T-cell (primary cell): Measurements from ENCODE around the gene RASA4B. TPM values are rescaled to one million over a fixed set of nuclear protein-coding genes. Genes with fewer than 3 reads are reported as not detected.

Source experiments
- ATAC-seq, 4 experiments: fragments of 200-7000 bp in 3 of 4; fragments of 150-1000 bp in 1 of 4; cut with Tn5 transposase; replicated peaks in 1 of 4; 1 replicate in 3 of 4; 2 replicates in 1 of 4; pipeline ENCODE4 v1.10.0; 2021; ENCODE audit warnings: moderate library complexity in 3 of 4, mild to moderate bottlenecking in 2 of 4, moderate number of reproducible peaks in 1 of 4
- CTCF ChIA-PET, 2 donors: fragments of 300-600 bp; sonication (Branson Sonifier 250); formaldehyde crosslinking; loops; one replicate each; lab custom pipeline; 2022; ENCODE audit warnings: antibody characterized with exemption in 2 of 2; lab: Charles Lee
- POLR2A ChIA-PET, 2 donors: fragments of 300-600 bp; sonication (Branson Sonifier 250); formaldehyde crosslinking; loops; one replicate each; lab custom pipeline; 2022; ENCODE audit warnings: antibody characterized with exemption in 2 of 2; lab: Charles Lee
- DNase-seq, 35 experiments: peaks; one replicate each; pipeline versions ENCODE4 v3.0.0 to v3.0.0-alpha.2; 2013 to 2023
- H3K27ac ChIP-seq: one replicate; pipeline ENCODE4 v1.5.1; 2013; ENCODE audit warnings: low read length
- H3K27me3 ChIP-seq, 2 experiments: replicated peaks in 1 of 2; 1 replicate in 1 of 2; 2 replicates in 1 of 2; pipeline versions ENCODE4 v1.6.1 to v1.7.0; 2013; ENCODE audit warnings: low read length in 1 of 2, mixed read lengths in 1 of 2; ENCODE audit not compliant: control insufficient read depth in 2 of 2, insufficient read depth in 2 of 2; ENCODE audit errors: extremely low read depth in 1 of 2
- H3K36me3 ChIP-seq, 2 donors: 1 replicate in 1 of 2; 2 replicates in 1 of 2; pipeline versions ENCODE4 v1.6.1 to v1.7.0; 2013; ENCODE audit warnings: low read length in 1 of 2; ENCODE audit not compliant: control insufficient read depth in 2 of 2, insufficient read depth in 1 of 2; ENCODE audit errors: extremely low read depth in 1 of 2
- H3K4me1 ChIP-seq, 2 experiments: 1 replicate in 1 of 2; 2 replicates in 1 of 2; pipeline versions ENCODE4 v1.6.1 to v1.7.0; 2013; ENCODE audit warnings: low read length in 2 of 2, mixed read lengths in 1 of 2; ENCODE audit not compliant: insufficient read depth in 2 of 2, control insufficient read depth in 1 of 2; ENCODE audit errors: extremely low read depth in 1 of 2
- H3K4me3 ChIP-seq, 2 donors: 1 replicate in 1 of 2; 2 replicates in 1 of 2; pipeline versions ENCODE4 v1.5.1 to v1.7.0; 2013; ENCODE audit warnings: mild to moderate bottlenecking in 2 of 2, low read length in 1 of 2, moderate library complexity in 1 of 2; ENCODE audit not compliant: control insufficient read depth in 1 of 2; ENCODE audit errors: extremely low read depth in 1 of 2
- H3K9me3 ChIP-seq: 2 replicates; pipeline ENCODE4 v1.7.0; 2013
- H3K27ac Mint-ChIP-seq, 2 donors: one replicate each; pipeline ENCODE4 v1.8.0; 2020 to 2021; ENCODE audit warnings: mild to moderate bottlenecking in 2 of 2, mixed read lengths in 2 of 2
- H3K27me3 Mint-ChIP-seq, 2 donors: one replicate each; pipeline ENCODE4 v1.8.0; 2021 to 2022; ENCODE audit warnings: mixed read lengths in 2 of 2
- H3K36me3 Mint-ChIP-seq: one replicate; pipeline ENCODE4 v1.8.0; 2021; ENCODE audit warnings: mixed read lengths
- H3K4me1 Mint-ChIP-seq, 3 donors: one replicate each; pipeline ENCODE4 v1.8.0; 2020 to 2022; ENCODE audit warnings: mixed read lengths in 3 of 3, mild to moderate bottlenecking in 1 of 3
- H3K4me3 Mint-ChIP-seq, 3 donors: one replicate each; pipeline ENCODE4 v1.8.0; 2020 to 2022; ENCODE audit warnings: mild to moderate bottlenecking in 3 of 3, mixed read lengths in 3 of 3, moderate library complexity in 3 of 3
- H3K9me3 Mint-ChIP-seq, 3 donors: one replicate each; pipeline ENCODE4 v1.8.0; 2020 to 2022; ENCODE audit warnings: mixed read lengths in 3 of 3
- WGBS: methylation state at CpG from one replicate; pipeline ENCODE4 v1.1.5; 2013; ENCODE audit warnings: missing lambda C conversion rate; ENCODE audit not compliant: insufficient coverage; 5-methylcytosine and 5-hydroxymethylcytosine counted together
- total RNA-seq, 35 experiments: library from RNA in 6 of 35; stranded (reverse) in 6 of 35; fragments of 120-200 nt in 1 of 35; gene quantifications; one replicate each; pipeline versions ENCODE4 v1.2.1 to v1.2.4 and lab custom pipeline; 2013 to 2026

The RASA4B gene
- total RNA-seq, 5 donors from 2014 or later (not counting 1 experiment from before 2014, with no cell fraction given), result 18.3 to 57.0 (median 43.0) TPM

- H3K27me3 Mint-ChIP-seq, result no peaks in the 10 kb centered on the region
- no peaks in the 10 kb centered on the region for H3K36me3 Mint-ChIP-seq
- H3K27ac ChIP-seq, result no peak overlapping the region
- H3K9me3 ChIP-seq, result no peaks in the 10 kb centered on the region
- ATAC-seq (no peak), DNase-seq (no peak)
- H3K27me3 ChIP-seq, result no peaks in the 10 kb centered on the region
- POLR2A ChIA-PET, result interaction anchor here in 1 of 2 donors (1.2 kb wide), 1 partner anchor 46 kb away, joined by 3 read pairs; no protein-coding TSS in a partner anchor
- H3K4me1 ChIP-seq, result peaks cover 0 to 2% of the 10 kb centered on the region in 2 experiments
- CTCF ChIA-PET, result interaction anchor here in 1 of 2 donors (0.8 kb wide), 1 partner anchor 60 kb away, joined by 4 read pairs; no protein-coding TSS in a partner anchor
- H3K36me3 ChIP-seq, result peaks cover 29 to 46% of the 10 kb centered on the region in 2 donors
- H3K4me1 Mint-ChIP-seq, result peaks cover 0 to 1% (median 0%) of the 10 kb centered on the region in 3 donors
- no peak overlapping the region for H3K4me3 ChIP-seq
- WGBS, result 89% methylated on average over 19 of the region's 31 CpGs
- H3K4me3 Mint-ChIP-seq, result no peak overlapping the region
- H3K9me3 Mint-ChIP-seq, result no peaks in the 10 kb centered on the region
- H3K27ac Mint-ChIP-seq, result no peak overlapping the region
Observed at GRCh38 chr7:102472126-102473041, 45.2 kb downstream of the RASA4B start.

GRCh38 chr7:102471791-102472125 lies 45.8 kb downstream of the RASA4B start:
- Mint-ChIP-seq H3K36me3 (no peaks in the 10 kb centered on the region), H3K4me1 (peaks cover 2 to 5% (median 3%) of the 10 kb centered on the region in 3 donors), H3K27me3 (no peaks in the 10 kb centered on the region), H3K27ac (no peak overlapping the region), H3K4me3 (no peak overlapping the region), H3K9me3 (no peaks in the 10 kb centered on the region)
- CTCF ChIA-PET, result interaction anchor here in 1 of 2 donors (0.8 kb wide), 1 partner anchor 59 kb away, joined by 4 read pairs; no protein-coding TSS in a partner anchor
- Histone ChIP-seq H3K4me1 (peaks cover 0 to 8% of the 10 kb centered on the region in 2 experiments), H3K9me3 (no peaks in the 10 kb centered on the region), H3K27me3 (no peaks in the 10 kb centered on the region), H3K4me3 (no peak overlapping the region), H3K27ac (no peak overlapping the region), H3K36me3 (peaks cover 29 to 49% of the 10 kb centered on the region in 2 donors)
- 90% methylated on average over 5 of the region's 6 CpGs for WGBS
- DNase-seq (no peak), ATAC-seq (no peak)
- POLR2A ChIA-PET, result interaction anchor here in 1 of 2 donors (1.2 kb wide), 1 partner anchor 46 kb away, joined by 3 read pairs; no protein-coding TSS in a partner anchor

- Histone ChIP-seq H3K4me1 (peaks cover 4 to 22% of the 10 kb centered on the region in 2 experiments), H3K27ac (no peak overlapping the region), H3K36me3 (peaks cover 29 to 49% of the 10 kb centered on the region in 2 donors), H3K4me3 (no peak overlapping the region), H3K9me3 (no peaks in the 10 kb centered on the region), H3K27me3 (no peaks in the 10 kb centered on the region)
- CTCF ChIA-PET, result no interaction called here
- Mint-ChIP-seq H3K27ac (no peak overlapping the region), H3K27me3 (no peaks in the 10 kb centered on the region), H3K36me3 (no peaks in the 10 kb centered on the region), H3K4me1 (peaks cover 13 to 17% (median 16%) of the 10 kb centered on the region in 3 donors), H3K4me3 (no peak overlapping the region), H3K9me3 (no peaks in the 10 kb centered on the region)
- no peak for ATAC-seq
- 89% methylated on average over 10 of the region's 20 CpGs for WGBS
- no peak for DNase-seq
- POLR2A ChIA-PET, result no interaction called here
Observed at GRCh38 chr7:102469972-102470825, 47.4 kb downstream of the RASA4B start.

- Histone ChIP-seq H3K4me1 (peaks cover 5 to 27% of the 10 kb centered on the region in 2 experiments), H3K9me3 (no peaks in the 10 kb centered on the region), H3K36me3 (peaks cover 29 to 49% of the 10 kb centered on the region in 2 donors), H3K27me3 (no peaks in the 10 kb centered on the region), H3K4me3 (no peak overlapping the region), H3K27ac (no peak overlapping the region)
- H3K36me3 Mint-ChIP-seq, result no peaks in the 10 kb centered on the region
- no peak for DNase-seq
- H3K27ac Mint-ChIP-seq, result no peak overlapping the region
- no peak overlapping the region for H3K4me3 Mint-ChIP-seq
- no peaks in the 10 kb centered on the region for H3K9me3 Mint-ChIP-seq
- WGBS, result 92% methylated on average over 22 of the region's 24 CpGs
- POLR2A ChIA-PET, result no interaction called here
- H3K27me3 Mint-ChIP-seq, result no peaks in the 10 kb centered on the region
- H3K4me1 Mint-ChIP-seq, result peaks cover 13 to 20% (median 18%) of the 10 kb centered on the region in 3 donors
- ATAC-seq, result no peak
- CTCF ChIA-PET, result interaction anchor here in 1 of 2 donors (0.6 kb wide), 1 partner anchor 866 kb away, joined by 4 read pairs; no protein-coding TSS in a partner anchor
Observed at GRCh38 chr7:102469351-102469971, 48.1 kb downstream of the RASA4B start.

- H3K9me3 Mint-ChIP-seq, result no peaks in the 10 kb centered on the region
- whole genome bisulfite sequencing, result 91% methylated on average over 36 of the region's 40 CpGs
- peaks cover 9 to 34% of the 10 kb centered on the region in 2 experiments for H3K4me1 ChIP-seq
- H3K27me3 Mint-ChIP-seq, result no peaks in the 10 kb centered on the region
- H3K4me3 ChIP-seq, result no peak overlapping the region
- H3K36me3 ChIP-seq, result peaks cover 25 to 46% of the 10 kb centered on the region in 2 donors
- H3K27me3 ChIP-seq, result no peaks in the 10 kb centered on the region
- peaks cover 19 to 26% (median 25%) of the 10 kb centered on the region in 3 donors for H3K4me1 Mint-ChIP-seq
- ATAC-seq, result no peak
- no peak overlapping the region for H3K27ac Mint-ChIP-seq
- ChIA-PET POLR2A (no interaction called here), CTCF (interaction anchor here in 1 of 2 donors (0.6 kb wide), 1 partner anchor 866 kb away, joined by 4 read pairs; no protein-coding TSS in a partner anchor)
- no peaks in the 10 kb centered on the region for H3K36me3 Mint-ChIP-seq
- H3K27ac ChIP-seq, result no peak overlapping the region
- H3K4me3 Mint-ChIP-seq, result no peak overlapping the region
- no peak for DNase-seq
- H3K9me3 ChIP-seq, result no peaks in the 10 kb centered on the region
Observed at GRCh38 chr7:102468478-102469350, 48.9 kb downstream of the RASA4B start.
